ENCODE data around the gene CIAPIN1.

DNA sequence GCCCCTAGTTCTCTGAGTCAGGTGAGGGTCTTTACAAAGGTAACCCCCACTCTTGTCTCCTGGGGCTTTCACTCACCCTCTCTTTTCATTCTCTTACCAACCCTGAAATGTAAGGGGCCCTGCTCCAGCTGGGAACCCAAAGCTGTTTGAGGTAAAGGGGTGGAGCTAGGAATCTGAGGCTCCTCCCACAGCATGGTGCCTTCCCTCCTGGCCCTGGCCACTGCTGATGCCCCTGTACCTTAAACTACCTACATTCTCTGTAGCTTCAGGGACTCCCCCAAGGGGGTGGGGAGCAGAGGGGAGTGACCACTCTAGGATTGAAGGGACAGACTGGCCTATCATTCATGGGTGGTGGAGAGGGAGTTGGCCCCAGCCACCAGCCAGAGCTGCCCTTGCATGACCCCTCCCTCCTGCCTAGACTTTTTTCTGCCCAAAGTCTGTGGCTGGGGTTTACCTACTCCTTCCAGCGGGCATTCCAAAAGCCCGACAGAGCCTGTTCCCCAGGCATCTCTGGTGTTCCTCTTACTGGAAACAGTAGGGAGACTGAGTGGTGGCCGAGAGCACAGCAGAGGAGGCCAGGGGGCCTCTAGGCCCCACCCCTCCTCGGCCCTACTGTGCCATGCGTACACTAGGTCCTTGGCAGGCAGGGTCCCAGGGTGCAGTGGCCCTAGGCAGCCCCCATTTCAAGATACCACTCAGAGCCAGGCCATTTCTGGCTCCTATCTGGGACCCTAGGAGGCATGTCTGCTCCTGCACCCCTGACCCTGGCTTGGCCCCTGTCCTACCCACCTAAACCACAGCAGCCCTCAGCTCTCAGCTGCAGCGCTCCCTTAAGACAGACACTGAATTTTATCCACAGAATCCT is 29.6 kb upstream of the CIAPIN1 start:
- TF ChIP-seq, protein P1, sequence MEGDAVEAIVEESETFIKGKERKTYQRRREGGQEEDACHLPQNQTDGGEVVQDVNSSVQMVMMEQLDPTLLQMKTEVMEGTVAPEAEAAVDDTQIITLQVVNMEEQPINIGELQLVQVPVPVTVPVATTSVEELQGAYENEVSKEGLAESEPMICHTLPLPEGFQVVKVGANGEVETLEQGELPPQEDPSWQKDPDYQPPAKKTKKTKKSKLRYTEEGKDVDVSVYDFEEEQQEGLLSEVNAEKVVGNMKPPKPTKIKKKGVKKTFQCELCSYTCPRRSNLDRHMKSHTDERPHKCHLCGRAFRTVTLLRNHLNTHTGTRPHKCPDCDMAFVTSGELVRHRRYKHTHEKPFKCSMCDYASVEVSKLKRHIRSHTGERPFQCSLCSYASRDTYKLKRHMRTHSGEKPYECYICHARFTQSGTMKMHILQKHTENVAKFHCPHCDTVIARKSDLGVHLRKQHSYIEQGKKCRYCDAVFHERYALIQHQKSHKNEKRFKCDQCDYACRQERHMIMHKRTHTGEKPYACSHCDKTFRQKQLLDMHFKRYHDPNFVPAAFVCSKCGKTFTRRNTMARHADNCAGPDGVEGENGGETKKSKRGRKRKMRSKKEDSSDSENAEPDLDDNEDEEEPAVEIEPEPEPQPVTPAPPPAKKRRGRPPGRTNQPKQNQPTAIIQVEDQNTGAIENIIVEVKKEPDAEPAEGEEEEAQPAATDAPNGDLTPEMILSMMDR (IDR thresholded peaks at IDR 0.05; ENCODE audit: borderline replicate concordance, extremely low read depth, low read length, poor library complexity, severe bottlenecking): no peak
- no peak for TF ChIP-seq EZH2 (IDR thresholded peaks at IDR 0.05; ENCODE audit: borderline replicate concordance, low read depth, low read length, severe bottlenecking)
